ENCODE measurements around the gene SETBP1.

DNA sequence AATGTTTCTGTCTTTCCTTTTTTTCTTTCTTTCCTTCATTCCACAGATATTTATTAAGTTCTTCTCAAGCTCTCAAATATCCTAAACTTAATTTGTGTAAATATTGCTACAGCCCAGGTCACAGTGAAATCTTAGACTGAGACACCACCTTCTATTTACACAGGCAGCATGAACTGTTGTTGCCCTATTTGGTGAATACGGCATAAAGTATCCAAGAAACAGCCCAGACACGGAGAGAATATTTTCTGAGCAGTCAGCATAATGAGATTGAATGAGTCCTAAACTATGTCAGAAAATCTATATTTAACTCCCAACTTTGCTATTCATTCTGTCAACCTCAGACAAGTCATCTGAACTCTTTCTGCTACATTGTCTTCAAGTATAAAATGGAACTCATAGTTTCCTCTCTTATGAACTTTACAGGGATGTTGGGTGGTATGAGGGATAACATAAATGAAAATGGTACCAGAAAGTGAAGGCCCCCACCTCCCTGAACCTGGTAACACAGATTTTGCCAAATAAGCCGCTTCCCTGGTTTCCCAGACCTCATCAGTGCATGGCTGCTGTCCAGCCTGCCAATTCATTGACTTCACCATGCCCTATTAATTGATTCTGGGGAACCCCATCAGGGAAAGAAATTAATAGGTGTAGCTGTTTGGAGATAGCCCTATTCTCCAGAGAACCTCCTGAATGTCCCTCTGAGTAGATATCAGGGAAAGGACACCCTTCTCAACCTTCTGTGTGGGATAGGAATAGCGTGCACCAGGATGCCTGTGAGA, 235.9 kb downstream of the SETBP1 start:
- no peak for TF ChIP-seq EZH2phosphoT487 (IDR thresholded peaks at IDR 0.05)
- TF ChIP-seq, protein P1, sequence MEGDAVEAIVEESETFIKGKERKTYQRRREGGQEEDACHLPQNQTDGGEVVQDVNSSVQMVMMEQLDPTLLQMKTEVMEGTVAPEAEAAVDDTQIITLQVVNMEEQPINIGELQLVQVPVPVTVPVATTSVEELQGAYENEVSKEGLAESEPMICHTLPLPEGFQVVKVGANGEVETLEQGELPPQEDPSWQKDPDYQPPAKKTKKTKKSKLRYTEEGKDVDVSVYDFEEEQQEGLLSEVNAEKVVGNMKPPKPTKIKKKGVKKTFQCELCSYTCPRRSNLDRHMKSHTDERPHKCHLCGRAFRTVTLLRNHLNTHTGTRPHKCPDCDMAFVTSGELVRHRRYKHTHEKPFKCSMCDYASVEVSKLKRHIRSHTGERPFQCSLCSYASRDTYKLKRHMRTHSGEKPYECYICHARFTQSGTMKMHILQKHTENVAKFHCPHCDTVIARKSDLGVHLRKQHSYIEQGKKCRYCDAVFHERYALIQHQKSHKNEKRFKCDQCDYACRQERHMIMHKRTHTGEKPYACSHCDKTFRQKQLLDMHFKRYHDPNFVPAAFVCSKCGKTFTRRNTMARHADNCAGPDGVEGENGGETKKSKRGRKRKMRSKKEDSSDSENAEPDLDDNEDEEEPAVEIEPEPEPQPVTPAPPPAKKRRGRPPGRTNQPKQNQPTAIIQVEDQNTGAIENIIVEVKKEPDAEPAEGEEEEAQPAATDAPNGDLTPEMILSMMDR (IDR thresholded peaks at IDR 0.05): no peak

Measured in neural progenitor cell (in vitro differentiated cells).